GM18519 (cell line): Measurements from ENCODE around the gene ZMYM5.
A peak's percentile ranks its signal among the peaks of the same experiment; 100 is the strongest.
"Not testable (repeated sequence)": the region's sequence is repeated elsewhere in the genome, so short reads cannot be mapped to it uniquely, and the experiment has no call there.

Source experiments
- ATAC-seq: cut with Tn5 transposase; IDR thresholded peaks from one replicate; pipeline ENCODE4 v1.9.1; 2021; ENCODE audit warnings: mild to moderate bottlenecking, moderate library complexity; ENCODE audit not compliant: unreplicated experiment, low FRiP score

ZMYM5 gene

DNA sequence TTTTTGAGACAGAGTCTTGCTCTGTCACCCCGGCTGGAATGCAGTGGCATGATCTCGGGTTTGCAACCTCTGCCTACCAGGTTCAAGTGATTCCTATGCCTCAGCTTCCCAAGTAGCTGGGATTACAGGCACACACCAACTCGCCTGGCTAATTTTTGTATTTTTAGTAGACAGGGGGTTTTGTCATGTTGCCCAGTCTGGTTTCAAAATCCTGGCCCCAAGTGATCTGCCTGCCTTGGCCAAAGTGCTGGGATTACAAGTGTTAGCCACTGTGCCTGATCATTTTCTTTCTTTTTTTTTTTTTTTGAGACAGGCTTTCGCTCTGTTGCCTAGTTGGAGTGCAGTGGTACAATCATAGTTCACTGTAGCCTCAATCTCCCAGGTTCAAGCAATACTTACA is 28.7 kb downstream of the ZMYM5 start:
- ATAC-seq: no peak

GRCh38 chr13:19822673-19823072 is 40.8 kb downstream of the ZMYM5 start:
- no peak for ATAC-seq

- ATAC-seq: no peak
Observed at GRCh38 chr13:19818223-19818842, 45.1 kb downstream of the ZMYM5 start.

DNA sequence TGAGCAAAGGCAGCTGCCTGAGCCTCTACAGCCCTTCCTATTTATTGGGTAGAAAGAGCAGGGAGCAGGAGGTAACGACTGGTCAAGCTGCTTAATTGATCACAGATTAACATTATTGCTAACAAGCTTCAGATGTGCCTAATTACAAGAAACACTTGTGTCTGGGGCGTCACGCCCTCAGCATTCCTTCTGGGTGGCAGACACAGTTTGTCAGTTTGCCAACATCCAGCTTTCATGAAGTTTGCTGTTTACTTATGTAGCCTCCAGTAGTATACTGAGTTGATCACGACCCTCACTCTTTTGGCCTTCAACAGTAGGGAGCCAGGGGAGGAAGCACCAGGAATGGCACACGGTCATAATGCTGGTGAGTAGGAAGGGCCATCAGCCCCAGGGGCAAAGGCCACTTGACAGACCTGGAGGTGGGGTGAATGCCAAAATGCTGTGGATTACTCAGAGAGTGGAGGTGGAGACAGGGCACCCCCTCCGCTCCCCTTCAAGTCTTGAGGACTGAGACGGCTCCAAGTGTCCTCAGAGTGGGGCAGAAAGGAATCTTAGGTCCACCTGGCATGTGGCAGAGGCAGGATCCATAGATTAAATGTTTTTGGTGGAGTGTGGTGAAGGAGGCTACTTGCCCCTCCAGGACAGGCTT is 45.8 kb downstream of the ZMYM5 start:
- no peak for ATAC-seq

- ATAC-seq: no peak
Observed at GRCh38 chr13:19817106-19817505, 46.3 kb downstream of the ZMYM5 start.

DNA sequence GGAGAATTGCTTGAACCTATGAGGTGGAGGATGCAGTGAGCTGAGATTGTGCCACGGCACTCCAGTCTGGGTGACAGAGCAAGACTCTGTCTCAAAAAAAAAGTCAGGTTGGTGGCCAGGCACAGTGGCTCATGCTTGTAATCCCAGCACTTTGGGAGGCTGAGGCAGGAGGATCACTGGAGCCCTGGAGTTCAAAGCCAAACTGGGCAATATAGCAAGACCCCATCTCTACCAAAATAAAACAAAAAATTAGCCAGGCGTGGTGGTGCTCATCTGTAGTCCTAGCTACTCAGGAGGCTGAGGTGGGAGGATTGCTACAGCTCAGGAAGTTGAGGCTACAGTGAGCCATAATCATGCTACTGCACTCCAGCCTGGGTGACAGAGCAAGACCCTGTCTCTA is 47.6 kb downstream of the ZMYM5 start:
- ATAC-seq: not testable (repeated sequence)

DNA sequence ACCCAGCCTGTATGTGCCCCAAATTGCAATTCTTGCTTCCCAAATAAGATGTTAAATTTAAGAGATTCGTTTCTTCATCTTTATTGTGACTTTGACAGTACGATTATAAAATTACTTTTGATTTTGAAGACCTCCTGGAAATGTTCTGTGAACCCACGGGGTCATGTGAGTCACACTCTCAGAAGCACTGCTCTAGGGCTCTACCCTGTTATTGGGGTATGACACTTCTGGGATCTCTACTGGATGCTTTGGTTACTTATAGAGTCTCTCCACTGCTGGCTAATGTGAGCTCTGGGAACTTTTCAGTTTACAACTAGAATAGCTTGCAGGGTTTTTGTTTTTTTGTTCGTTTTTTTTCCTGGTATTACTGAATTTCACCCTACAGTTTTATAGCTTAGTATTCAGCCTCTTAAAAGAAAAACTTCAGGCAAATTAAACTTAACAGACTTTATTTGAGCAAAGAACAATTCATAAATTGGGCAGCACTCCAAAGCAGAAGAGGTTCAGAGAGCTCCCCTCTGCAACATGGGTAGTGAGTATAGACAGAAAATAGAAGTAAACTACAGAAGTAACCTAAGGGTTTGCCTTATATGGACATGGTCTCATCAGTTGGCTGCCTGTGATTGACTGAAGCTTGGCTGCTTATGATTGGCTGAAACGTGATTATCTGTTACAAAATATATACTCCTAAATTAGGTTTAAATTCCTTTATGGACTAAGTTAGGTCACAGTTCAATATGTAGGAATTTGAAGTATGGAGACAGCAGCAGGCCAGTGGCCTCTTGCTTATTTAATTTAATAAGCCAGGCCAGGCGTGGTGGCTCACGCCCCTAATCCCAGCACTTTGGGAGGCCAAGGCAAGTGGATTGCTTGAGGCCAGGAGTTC is 52.2 kb downstream of the ZMYM5 start:
- ATAC-seq: no peak

GRCh38 chr13:19810151-19810550 is 53.3 kb downstream of the ZMYM5 start:
- ATAC-seq: no peak

DNA sequence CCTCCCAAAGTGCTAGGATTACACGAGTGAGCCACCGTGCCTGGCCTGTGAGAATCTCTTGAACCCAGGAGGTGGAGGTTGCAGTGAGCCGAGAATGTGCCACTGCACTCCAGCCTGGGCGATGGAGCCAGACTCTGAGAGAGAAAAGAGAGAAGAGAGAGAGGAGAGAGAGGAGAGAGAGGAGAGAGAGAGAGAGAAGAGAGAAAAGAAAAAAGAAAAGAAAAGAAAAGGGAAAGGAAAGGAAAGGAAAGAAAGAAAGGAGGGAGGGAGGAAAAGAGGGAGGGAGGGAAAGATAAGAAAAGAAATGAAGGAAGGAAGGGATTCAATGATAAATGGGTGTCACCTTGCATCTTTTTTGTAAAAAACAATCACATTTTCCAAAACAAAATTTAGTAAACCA is 57.7 kb downstream of the ZMYM5 start:
- no peak for ATAC-seq

DNA sequence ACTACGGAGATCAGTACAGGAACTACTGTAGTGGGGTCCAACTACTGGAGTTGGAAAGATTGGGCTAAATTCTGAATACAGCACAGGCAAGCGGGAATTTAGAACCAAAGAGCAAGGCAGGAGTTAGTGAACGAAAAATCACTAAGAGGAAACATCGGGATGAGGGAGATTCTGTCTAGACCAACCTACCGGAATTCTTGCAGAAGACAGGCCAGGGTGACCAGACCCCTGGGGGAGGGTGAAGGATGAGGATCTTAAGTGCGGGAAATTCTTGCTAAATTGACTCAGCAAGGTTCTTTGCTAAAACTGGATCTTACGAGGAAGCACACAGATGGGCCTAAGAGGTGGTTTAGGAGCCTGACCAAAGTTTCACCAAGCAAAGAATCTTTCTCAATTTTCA is 67.5 kb downstream of the ZMYM5 start:
- no peak for ATAC-seq

GRCh38 chr13:19794631-19795030 is 68.8 kb downstream of the ZMYM5 start:
- ATAC-seq: no peak

DNA sequence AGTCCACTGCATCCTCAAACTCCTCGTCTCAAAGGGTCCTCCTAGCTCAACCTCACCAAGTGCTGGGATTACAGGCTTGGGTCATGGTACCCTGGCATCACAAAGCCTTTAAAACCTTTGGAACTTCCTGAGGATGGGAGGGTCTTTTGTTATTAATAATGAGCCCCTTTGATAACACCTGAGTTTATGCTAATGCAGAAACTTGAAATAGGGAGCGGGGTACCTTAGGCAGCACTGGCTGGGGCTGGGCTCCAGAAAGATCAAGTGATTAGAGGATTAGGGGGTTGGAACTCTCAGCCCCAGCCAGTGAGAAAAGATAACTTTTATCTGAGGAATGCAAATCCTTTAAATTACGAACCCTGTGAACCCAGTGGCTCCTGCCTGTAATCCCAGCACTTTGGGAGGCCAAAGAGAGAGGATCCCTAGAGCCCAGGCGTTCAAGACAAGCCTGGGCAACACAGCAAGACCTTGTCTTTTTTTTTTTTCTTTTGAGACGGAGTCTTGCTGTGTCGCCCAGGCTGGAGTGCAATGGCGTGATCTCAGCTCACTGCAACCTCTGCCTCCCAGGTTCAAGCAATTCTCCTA is 71.4 kb downstream of the ZMYM5 start:
- ATAC-seq: no peak

- peak; percentile 68 for ATAC-seq
Observed at GRCh38 chr13:19782727-19783682, 80.4 kb downstream of the ZMYM5 start, which contains the start of gene PSPC1. PSPC1 (minus strand) TSS chr13:19782945; CDS start chr13:19782757, 188 bp downstream.

GRCh38 chr13:19782049-19782726 is 81.3 kb downstream of the ZMYM5 start:
- ATAC-seq: peak; percentile 19

- no peak for ATAC-seq
Observed at GRCh38 chr13:19781526-19781925, 81.9 kb downstream of the ZMYM5 start.

DNA sequence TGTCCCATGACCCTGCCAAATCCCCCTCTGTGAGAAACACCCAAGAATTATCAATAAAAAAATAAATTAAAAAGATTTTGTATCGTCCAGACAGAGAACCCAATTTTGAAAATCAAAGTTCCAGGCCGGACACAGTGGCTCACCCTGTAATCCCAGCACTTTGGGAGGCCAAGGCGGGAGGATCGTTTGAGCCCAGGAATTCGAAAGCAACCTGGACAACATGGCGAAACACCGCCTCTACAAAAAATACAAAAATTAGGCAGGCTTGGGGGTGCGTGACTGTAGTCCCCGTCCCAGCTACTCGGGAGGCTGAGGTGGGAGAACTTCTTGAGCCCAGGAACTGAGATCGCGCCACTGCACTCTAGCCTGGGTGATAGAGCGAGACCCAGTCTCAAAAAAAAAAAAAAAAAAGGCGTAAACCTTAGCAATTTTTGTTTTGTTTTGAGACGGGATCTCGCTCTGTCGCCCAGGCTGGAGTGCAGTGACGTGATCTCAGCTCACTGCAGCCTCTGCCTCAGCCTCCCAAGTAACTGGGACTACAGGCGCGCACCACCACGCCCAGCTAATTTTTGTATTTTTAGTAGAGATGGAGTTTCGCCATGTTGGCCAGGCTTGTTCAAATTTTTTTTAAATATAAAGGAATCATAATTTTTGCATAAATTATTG is 82.6 kb downstream of the ZMYM5 start:
- ATAC-seq: not testable (repeated sequence)
